Measurements from ENCODE around the gene GABRR3.

Gene GABRR3

GRCh38 chr3:97991293-97991682 lies 43.8 kb downstream of the GABRR3 start:
- TF ChIP-seq CTCF (IDR thresholded peaks at IDR 0.05; ENCODE audit: low read depth, low read length), result no peak
- DNase-seq (ENCODE audit: extremely low read depth, low read depth), result no peak

GRCh38 chr3:97990624-97991292 lies 44.4 kb downstream of the GABRR3 start:
- TF ChIP-seq CTCF (IDR thresholded peaks at IDR 0.05; ENCODE audit: low read depth, low read length), result no peak
- DNase-seq (ENCODE audit: extremely low read depth, low read depth), result no peak

- TF ChIP-seq CTCF (IDR thresholded peaks at IDR 0.05; ENCODE audit: low read depth, low read length), result no peak
- DNase-seq (ENCODE audit: extremely low read depth, low read depth), result no peak
Observed at GRCh38 chr3:97988784-97989568, 46.1 kb downstream of the GABRR3 start.

- no peak for TF ChIP-seq CTCF (IDR thresholded peaks at IDR 0.05; ENCODE audit: low read depth, low read length)
- DNase-seq (ENCODE audit: extremely low read depth, low read depth), result no peak
Observed at GRCh38 chr3:97987306-97987705, 47.8 kb downstream of the GABRR3 start.

GRCh38 chr3:97983933-97984491 lies 51.1 kb downstream of the GABRR3 start:
- DNase-seq (ENCODE audit: extremely low read depth, low read depth), result no peak
- no peak for TF ChIP-seq CTCF (IDR thresholded peaks at IDR 0.05; ENCODE audit: low read depth, low read length)

GRCh38 chr3:97981886-97982285 lies 53.2 kb downstream of the GABRR3 start:
- no peak for DNase-seq (ENCODE audit: extremely low read depth, low read depth)
- TF ChIP-seq CTCF (IDR thresholded peaks at IDR 0.05; ENCODE audit: low read depth, low read length), result no peak

GRCh38 chr3:97979610-97980009 lies 55.5 kb downstream of the GABRR3 start:
- TF ChIP-seq CTCF (IDR thresholded peaks at IDR 0.05; ENCODE audit: low read depth, low read length), result no peak
- no peak for DNase-seq (ENCODE audit: extremely low read depth, low read depth)

All from AG09319 (cell line).